Activated T-cell treated with anti-CD3 and anti-CD28 coated beads for 48 hours (primary cell): ENCODE data around the gene KCNH2.
"Not testable (repeated sequence)": the region's sequence is repeated elsewhere in the genome, so short reads cannot be mapped to it uniquely, and the experiment has no call there.

Source experiments
- DNase-seq: peaks from one replicate; pipeline ENCODE4 v3.0.0-alpha.2; 2020; ENCODE audit warnings: low read depth

Gene KCNH2

DNA sequence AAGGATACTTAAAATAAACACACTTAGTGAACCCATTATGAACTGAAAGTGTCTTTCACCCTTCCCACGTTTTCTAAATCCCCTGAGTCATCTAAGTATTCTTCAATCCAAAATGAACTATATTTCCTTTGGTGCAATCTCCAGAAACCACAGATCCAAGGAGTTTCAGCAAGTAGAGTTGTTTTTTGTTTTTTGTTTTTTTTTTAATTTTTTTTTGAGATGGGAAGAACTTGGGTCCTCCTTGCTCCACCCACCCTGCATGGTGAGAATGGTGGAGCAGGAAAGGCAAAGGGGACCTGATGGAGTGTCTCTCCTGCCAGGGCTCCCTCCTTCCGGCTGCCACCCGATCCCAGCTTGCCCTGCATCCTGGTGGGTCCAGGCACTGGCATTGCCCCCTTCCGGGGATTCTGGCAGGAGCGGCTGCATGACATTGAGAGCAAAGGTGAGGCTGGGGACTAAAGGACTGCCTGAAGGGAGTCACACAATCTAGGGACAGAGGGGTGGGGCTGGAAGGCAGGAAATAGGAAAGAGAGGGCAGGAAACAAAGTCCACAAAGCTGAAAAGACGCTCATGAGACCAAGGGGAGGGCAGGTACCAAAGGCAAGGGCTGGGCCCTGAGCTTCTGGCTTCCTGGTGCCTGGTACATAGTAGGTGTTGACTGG lies 34.0 kb upstream of the KCNH2 start:
- DNase-seq = no peak

DNA sequence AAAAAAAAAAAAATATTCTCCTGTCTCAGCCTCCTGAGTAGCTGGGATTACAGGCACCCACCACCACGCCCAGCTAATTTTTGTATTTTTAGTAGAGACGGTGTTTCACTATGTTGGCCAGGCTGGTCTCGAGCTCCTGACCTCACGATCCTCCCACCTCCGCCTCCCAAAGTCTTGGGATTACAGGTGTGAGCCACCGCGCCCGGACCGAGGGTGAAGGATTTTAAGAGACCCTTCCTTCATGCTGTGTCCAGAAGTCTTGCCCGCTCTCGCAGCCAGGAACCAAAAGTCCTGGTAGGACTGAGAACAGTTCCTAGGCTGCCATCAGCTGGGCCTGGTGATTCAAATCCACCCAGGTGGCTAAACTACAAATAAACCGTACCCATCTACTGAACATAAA lies 33.5 kb upstream of the KCNH2 start:
- DNase-seq = not testable (repeated sequence)

DNA sequence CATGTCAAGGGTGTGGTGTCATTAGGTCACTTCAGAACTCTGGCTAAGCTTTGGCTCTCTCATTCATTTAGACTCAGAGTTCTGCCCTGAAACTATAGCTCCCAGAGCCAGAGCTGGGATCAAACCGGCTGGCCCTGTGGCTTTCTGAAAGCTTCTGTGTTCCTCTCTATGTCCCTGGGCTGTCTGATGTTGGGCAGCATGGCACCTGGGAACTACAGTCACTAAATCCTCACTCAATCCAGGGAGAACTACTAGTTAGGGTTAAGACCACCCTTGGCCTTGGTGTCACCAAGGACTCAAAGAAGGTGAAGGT lies 32.9 kb upstream of the KCNH2 start:
- DNase-seq = no peak

DNA sequence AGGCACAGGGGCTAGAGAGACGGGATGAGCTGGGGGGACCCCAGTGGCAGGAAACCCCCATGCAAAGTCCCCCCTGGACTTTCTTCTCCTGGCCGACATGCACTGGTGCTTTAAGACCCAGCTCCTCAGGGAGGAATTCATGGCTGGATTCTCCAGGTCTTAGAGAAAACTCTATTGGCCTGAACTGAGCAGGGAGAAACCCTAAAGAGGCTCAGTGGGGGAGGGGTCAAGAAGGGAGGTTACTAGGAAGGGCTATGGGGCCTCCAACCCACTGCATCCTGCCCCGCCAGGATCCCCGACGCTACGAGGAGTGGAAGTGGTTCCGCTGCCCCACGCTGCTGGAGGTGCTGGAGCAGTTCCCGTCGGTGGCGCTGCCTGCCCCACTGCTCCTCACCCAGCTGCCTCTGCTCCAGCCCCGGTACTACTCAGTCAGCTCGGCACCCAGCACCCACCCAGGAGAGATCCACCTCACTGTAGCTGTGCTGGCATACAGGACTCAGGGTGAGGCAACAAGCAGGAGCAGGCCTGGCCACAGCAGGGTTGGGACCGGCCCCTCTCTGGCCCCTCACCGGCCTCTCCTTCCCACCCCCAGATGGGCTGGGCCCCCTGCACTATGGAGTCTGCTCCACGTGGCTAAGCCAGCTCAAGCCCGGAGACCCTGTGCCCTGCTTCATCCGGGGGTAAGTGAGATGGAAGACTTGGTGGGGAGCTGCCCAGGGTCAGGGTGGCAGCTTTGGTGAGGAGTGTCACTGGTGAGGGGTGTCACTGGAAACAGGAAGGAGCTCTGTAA lies 32.4 kb upstream of the KCNH2 start:
- DNase-seq = no peak

DNA sequence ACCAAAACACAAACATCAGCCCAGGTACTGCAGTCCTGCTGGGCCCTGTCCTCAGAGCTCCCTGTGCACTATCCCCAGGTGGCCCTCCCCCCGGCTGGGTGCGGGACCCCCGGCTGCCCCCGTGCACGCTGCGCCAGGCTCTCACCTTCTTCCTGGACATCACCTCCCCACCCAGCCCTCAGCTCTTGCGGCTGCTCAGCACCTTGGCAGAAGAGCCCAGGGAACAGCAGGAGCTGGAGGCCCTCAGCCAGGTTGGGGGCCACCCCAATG lies 31.9 kb upstream of the KCNH2 start:
- DNase-seq = no peak

DNA sequence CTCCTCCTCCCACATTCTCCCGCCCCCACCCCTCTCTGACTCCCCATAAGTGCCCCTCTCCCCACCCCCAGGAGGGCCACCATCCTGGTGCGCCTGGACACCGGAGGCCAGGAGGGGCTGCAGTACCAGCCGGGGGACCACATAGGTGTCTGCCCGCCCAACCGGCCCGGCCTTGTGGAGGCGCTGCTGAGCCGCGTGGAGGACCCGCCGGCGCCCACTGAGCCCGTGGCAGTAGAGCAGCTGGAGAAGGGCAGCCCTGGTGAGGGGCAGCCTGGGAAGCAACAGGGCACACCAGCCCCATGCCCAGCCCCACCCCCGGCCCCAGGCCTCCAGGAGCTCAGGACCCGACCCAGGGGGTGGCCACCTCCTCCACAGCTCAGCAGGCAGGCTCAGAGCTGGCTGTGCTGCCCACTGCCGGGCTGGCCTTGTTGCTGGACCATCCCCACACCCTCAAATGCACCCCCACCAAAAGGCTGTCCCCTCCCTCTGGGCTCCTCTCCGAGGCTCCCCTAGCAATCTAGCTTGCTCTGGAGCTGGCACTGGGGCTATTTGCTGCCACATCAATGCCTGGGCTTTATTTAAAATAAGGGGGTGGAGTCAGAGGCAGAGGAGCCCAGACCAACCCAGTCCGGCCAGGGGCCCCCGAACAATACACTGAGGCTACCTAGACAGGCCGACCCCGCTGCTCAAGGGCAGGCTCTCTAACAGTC lies 31.4 kb upstream of the KCNH2 start:
- no peak for DNase-seq

DNA sequence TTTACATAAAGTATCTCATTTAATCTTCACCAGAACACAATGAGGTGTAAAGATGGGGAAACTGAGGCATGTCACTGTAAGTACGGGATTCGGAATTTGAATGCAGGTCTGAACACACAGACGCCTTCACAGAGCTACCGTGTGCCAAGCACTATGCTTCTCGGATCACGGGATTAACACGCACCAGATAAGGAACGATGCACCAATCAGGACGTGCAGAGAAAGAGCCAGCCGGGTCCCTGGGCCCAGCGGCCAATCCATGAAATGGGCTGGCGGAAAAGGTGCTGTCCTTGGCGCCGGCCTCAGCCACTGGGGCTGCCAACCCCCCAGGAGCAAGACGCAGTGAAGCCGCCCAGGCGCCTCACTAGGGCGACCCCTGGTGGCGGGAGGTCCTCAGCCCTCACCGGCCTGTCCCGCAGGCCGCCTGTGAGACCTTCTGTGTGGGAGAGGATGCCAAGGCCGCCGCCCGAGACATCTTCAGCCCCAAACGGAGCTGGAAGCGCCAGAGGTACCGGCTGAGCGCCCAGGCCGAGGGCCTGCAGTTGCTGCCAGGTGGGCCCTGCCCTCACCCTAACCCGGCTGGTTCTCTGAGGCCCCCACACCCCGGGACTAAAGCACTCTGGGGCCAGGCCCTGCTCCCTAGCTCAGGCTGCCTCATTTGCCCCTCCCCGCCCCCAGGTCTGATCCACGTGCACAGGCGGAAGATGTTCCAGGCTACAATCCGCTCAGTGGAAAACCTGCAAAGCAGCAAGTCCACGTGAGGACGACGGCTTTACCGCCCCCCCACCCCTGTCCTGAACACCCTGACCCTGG lies 30.6 kb upstream of the KCNH2 start:
- peak; percentile 86 for DNase-seq

DNA sequence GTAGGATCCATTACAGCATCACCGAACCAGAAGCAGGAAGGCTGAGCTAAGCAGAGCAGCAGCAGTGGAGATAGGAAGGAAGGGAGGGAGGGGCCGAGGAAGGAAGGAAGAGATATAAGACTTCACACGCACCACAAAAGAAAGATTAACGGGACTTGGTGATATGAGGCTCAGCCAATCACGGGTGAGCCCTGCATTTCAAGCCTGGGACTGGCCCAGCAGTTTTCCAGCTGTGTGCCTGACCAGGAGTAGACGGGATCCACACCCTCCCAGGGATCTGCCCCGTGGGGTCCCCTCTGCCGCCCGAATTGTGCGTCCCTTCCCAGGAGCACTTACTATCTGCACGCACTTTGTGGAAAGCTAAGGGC lies 30.0 kb upstream of the KCNH2 start:
- DNase-seq = no peak

DNA sequence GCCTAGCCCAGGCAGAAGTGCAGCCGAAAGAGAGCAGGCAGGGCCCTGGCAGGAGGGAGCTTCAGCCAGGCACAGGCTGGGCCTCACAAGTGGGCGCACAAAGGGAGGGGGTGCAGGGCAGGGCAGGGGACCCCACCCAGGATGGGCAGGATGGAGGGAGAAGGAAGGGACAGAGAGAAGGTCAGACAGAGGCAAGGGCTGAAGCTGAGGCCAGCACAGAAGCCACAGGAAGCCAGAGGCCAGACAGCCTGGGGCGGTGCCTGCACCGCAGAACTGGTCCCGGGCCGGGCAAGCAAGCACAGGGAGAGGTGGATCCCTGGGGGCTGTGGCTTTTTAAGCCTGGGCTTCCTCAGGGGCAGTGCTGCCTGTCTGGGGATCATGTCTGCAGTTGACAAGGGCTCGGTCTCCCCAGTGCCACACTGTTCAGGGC lies 29.4 kb upstream of the KCNH2 start:
- DNase-seq = no peak

DNA sequence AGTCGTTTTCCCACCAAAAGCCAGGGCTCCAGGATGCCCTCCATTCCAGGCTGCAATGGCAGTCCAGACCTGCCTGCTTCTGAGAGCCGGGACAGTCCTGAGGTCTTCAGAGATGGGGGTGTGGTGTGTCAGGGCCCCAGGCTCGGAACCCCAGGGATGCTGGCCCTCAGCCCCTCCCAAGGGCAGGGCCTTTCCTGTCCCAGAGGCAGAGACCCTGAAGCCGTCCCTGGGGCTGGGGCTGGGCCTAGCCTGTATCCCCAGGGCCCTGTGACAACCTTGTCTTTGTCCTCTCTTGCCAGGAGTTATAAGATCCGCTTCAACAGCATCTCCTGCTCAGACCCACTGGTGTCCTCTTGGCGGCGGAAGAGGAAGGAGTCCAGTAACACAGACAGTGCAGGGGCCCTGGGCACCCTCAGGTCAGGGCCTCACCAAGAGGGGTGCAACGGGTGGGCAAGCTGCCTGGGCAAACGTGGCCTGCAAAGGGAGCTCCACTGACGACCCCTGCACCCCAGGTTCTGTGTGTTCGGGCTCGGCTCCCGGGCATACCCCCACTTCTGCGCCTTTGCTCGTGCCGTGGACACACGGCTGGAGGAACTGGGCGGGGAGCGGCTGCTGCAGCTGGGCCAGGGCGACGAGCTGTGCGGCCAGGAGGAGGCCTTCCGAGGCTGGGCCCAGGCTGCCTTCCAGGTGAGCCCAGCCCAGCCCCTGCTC lies 28.6 kb upstream of the KCNH2 start:
- no peak for DNase-seq

DNA sequence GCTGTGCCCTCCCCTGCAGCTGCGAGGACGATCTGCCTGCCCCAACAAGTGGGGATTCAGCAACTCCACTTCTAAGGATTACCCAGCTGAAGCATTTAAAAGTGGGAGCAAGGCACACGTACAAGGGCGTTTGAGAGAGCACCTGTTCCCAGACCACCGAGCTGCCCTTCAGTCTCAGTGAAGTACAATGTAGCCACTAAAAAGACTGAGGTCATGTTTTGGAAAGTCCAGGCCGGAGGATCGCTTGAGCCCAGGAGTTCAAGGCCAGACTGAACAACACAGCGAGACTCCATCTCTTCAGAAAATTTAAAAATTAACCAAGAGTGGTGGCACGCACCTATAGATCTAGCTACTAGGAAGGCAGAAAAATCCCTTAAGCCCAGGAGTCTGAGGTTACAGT lies 27.4 kb upstream of the KCNH2 start:
- no peak for DNase-seq

DNA sequence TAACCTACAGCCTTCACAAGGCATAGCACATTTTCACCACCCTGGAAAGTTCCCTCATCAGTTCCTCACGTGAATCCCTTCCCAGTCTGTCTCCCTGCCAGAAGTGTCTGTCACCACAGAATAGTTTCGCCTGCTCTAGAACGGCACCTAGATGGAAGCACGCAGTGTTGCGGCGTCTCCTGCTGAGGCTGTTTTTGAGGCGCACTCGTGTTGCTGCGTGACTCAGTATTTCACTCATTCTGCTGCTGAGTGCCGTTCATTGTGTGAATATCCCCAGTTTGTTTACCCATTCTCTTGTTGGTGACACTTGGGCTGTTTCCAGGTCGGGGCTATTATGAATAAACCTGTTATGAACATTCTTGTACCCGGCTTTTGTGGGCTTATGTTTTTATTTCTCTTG lies 25.5 kb upstream of the KCNH2 start:
- no peak for DNase-seq

DNA sequence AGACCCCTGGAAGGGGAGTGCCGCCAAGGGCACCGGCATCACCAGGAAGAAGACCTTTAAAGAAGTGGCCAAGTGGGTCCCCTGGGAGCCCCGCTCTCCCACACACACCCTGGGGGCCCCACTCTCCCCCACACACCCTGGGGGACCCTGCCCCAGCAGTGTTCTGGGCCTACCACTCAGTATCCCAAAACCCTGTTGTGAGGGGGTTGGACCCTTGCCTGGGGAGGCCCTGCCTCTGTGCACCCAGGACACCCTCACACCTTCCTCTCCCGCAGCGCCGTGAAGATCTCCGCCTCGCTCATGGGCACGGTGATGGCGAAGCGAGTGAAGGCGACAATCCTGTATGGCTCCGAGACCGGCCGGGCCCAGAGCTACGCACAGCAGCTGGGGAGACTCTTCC lies 23.4 kb upstream of the KCNH2 start:
- DNase-seq = no peak

DNA sequence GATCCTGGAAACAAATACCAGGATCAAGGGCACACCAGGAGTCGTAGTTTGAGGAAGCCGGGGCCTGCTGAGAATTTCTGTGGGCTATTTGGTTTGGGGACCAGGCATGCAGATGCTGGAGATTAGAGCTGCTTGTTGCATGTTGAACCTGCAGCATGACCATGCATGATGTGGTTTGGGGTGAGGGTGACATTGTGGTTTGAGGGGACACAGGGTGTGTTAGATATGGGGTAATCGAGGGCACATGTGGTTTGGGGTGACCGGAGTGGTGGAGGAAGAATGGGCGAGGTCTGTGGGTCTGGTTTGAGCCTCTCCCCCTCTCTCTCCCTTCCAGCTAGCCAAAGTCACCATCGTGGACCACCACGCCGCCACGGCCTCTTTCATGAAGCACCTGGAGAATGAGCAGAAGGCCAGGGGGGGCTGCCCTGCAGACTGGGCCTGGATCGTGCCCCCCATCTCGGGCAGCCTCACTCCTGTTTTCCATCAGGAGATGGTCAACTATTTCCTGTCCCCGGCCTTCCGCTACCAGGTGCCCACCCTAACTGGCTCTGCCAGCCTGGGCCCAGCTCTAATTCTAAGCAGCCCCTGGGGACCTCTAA lies 22.9 kb upstream of the KCNH2 start:
- no peak for DNase-seq

DNA sequence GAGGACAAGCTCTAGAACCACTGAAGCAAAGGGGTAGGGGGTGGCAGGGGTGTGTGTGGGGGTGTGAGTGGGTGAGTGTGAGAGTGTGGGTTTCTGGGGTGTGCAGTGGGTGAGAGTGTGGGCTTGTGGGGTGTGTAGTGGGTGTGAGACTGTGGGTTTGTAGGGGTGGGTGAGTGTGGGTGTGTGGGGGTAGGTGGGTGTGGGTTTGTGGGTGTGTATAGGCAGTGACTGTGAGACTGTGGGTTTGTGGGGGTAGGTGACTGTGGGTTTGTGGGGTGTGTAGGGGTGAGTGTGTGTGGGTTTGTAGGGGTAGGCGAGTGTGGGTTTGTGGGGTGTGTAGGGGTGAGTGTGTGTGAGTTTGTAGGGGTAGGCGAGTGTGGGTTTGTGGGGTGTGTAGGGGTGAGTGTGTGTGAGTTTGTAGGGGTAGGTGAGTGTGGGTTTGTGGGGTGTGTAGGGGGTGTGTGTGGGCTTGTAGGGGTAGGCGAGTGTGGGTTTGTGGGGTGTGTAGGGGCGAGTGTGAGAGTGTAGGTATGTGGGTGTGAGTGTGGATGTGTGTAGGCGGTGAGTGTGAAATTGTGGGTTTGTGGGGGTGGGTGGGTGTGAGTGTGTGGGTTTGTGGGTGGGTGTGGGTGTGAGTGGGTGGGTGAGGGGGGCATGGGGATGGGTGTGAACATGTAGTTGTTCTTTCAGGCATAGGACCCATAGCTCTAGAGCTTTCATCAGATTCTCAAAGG lies 21.5 kb upstream of the KCNH2 start:
- DNase-seq = no peak

DNA sequence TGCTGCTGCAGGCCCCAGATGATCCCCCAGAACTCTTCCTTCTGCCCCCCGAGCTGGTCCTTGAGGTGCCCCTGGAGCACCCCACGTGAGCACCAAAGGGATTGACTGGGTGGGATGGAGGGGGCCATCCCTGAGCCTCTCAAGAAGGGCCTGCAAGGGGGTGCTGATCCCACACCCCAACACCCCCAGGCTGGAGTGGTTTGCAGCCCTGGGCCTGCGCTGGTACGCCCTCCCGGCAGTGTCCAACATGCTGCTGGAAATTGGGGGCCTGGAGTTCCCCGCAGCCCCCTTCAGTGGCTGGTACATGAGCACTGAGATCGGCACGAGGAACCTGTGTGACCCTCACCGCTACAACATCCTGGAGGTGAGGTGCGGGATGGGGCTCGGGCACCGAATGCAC lies 20.9 kb upstream of the KCNH2 start:
- no peak for DNase-seq

DNA sequence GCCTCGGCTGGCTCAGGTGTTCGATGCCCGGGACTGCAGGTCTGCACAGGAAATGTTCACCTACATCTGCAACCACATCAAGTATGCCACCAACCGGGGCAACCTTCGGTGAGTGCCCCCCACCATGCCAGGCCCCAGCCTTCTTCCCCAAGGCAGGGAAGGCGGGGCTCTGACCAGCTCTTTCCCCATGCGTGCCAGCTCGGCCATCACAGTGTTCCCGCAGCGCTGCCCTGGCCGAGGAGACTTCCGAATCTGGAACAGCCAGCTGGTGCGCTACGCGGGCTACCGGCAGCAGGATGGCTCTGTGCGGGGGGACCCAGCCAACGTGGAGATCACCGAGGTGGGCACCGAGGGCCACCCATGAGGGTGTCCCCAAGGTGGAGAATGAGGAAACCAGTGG lies 20.2 kb upstream of the KCNH2 start:
- no peak for DNase-seq

DNA sequence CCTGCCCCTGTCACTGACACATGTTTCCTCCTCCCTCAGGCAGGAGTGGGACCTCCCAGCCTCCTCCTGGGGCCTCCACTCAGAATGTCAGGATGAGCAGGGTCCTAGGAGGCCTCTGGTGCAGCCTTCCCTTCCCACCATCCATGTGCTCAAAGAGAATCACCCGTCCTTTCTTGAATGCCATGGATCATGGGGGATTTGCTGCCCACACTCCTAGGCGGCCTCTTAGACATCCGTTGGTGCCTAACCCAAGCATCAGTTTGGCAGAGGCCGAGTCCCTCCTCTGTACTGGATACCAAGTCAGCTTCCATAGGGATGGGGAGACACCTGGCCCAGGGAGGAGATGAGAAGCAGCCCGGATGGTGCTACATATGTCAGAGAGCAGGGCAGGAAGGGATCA lies 19.7 kb upstream of the KCNH2 start:
- no peak for DNase-seq

DNA sequence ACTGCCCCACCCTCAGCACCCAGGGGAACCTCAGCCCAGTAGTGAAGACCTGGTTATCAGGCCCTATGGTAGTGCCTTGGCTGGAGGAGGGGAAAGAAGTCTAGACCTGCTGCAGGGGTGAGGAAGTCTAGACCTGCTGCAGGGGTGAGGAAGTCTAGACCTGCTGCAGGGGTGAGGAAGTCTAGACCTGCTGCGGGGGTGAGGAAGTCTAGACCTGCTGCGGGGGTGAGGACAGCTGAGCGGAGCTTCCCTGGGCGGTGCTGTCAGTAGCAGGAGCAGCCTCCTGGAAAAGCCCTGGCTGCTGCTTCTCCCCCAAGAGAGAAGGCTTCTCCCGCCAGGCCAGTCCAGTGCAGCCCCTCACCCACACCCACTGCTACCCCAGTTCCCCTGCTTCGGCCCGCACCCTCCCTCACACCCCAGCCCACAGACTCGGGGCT lies 19.0 kb upstream of the KCNH2 start:
- DNase-seq = no peak

DNA sequence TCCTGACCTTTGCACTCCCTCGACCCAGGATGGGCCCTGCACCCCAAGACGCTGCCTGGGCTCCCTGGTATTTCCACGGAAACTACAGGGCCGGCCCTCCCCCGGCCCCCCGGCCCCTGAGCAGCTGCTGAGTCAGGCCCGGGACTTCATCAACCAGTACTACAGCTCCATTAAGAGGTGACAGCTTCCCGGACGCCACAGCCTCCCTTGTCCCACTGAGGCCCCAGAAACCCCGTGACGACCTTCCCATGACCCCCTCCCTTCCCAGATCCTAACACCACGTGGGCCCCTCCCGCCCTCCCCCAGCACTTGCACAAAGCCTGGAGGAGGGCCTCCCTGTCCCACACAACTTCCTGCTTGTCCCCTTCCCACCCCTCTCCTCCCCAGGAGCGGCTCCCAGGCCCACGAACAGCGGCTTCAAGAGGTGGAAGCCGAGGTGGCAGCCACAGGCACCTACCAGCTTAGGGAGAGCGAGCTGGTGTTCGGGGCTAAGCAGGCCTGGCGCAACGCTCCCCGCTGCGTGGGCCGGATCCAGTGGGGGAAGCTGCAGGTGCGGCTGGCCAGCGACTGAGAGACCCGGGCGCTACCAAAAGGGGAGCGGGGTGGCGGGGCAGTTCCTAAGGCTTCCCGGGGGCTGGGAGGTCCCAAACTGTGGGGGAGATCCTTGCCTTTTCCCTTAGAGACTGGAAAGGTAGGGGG lies 18.4 kb upstream of the KCNH2 start:
- no peak for DNase-seq
